GM12878 (cell line): ENCODE data around the gene SHROOM2. TPM values are rescaled to one million over a fixed set of nuclear protein-coding genes. Genes with fewer than 3 reads are reported as not detected.

Experiments used
- ATAC-seq: fragments of 200-7000 bp; cut with Tn5 transposase; 3 replicates; pipeline ENCODE4 v1.9.1; 2020; ENCODE audit warnings: mild to moderate bottlenecking, moderate library complexity
- BruUV-seq: library from RNA; stranded (reverse); fragments of 400-500 nt; replicated peaks from 2 replicates; lab custom pipeline; 2021; lab: Mats Ljungman, UMichigan
- CTCF ChIA-PET: fragments of 300-600 bp; sonication (Branson Sonifier 250); formaldehyde crosslinking; extraction: SDS; loops from one replicate; lab custom pipeline; 2021; ENCODE audit warnings: inconsistent platforms; lab: Yijun Ruan, JAX
- POLR2A ChIA-PET: fragments of 350-600 bp; formaldehyde crosslinking; extraction: SDS; loops from one replicate; lab custom pipeline; 2021; ENCODE audit warnings: inconsistent platforms; lab: Charles Lee
- RAD21 ChIA-PET: fragments of 300-600 bp; sonication (Branson Sonifier 250); formaldehyde crosslinking; loops from one replicate; lab custom pipeline; 2023; ENCODE audit warnings: antibody characterized with exemption; ENCODE audit not compliant: unreplicated experiment; lab: Charles Lee
- SMC1A ChIA-PET: fragments of 300-600 bp; sonication (Branson Sonifier 250); formaldehyde crosslinking; loops from one replicate; lab custom pipeline; 2023; ENCODE audit not compliant: unreplicated experiment, uncharacterized antibody; lab: Charles Lee
- DNase-seq: peaks from one replicate; pipeline ENCODE4 v3.0.0-alpha.2; 2011; ENCODE audit warnings: low read depth, low spot score
- FAIRE-seq: peaks from 3 replicates; lab custom pipeline; 2011; peaks lifted over from hg19 to GRCh38; lab: Jason Lieb, UNC
- H2AFZ ChIP-seq: 2 replicates; pipeline ENCODE4 v1.6.0; 2011; ENCODE audit warnings: low read depth, low read length, control low read depth; ENCODE audit not compliant: control insufficient read depth
- H3K27ac ChIP-seq: 2 replicates; pipeline ENCODE4 v1.5.1; 2011; ENCODE audit warnings: control low read depth; ENCODE audit not compliant: control insufficient read depth, insufficient read depth
- H3K27me3 ChIP-seq, 2 experiments: replicated peaks in 1 of 2; 2 replicates each; pipeline versions ENCODE4 v1.6.0 to v1.6.1; 2011; ENCODE audit warnings: low read length in 1 of 2; ENCODE audit not compliant: control insufficient read depth in 2 of 2, insufficient read depth in 2 of 2
- H3K36me3 ChIP-seq, 2 experiments: 2 replicates each; pipeline ENCODE4 v1.5.1; 2011; ENCODE audit warnings: low read length in 1 of 2; ENCODE audit not compliant: control insufficient read depth in 2 of 2, insufficient read depth in 2 of 2
- H3K4me1 ChIP-seq: 2 replicates; pipeline ENCODE4 v1.6.1; 2011; ENCODE audit warnings: mild to moderate bottlenecking, low read length, moderate library complexity, mixed read lengths; ENCODE audit not compliant: control insufficient read depth, insufficient read depth
- H3K4me2 ChIP-seq: 2 replicates; pipeline ENCODE4 v1.6.0; 2011; ENCODE audit warnings: control low read depth; ENCODE audit not compliant: control insufficient read depth, insufficient read depth
- H3K4me3 ChIP-seq: fragments of 200-600 bp; sonication (generic); 2 replicates; pipeline ENCODE4 v1.5.1; 2016
- H3K79me2 ChIP-seq: 2 replicates; pipeline ENCODE4 v1.6.0; 2011; ENCODE audit warnings: low read length; ENCODE audit not compliant: control insufficient read depth, insufficient read depth
- H3K9ac ChIP-seq: 2 replicates; pipeline ENCODE4 v1.8.0; 2011; ENCODE audit warnings: low read length, control low read depth, mixed read lengths; ENCODE audit not compliant: control insufficient read depth, insufficient read depth
- H3K9me3 ChIP-seq: replicated peaks from 3 replicates; pipeline ENCODE4 v1.5.1; 2011; ENCODE audit warnings: mild to moderate bottlenecking, low read length; ENCODE audit not compliant: control insufficient read depth, insufficient read depth
- H4K20me1 ChIP-seq: 2 replicates; pipeline ENCODE4 v1.6.0; 2011; ENCODE audit not compliant: control insufficient read depth, insufficient read depth
- NR2F1 ChIP-seq: fragments of 450-650 bp; conservative IDR thresholded peaks from 2 replicates; pipeline ENCODE4 v1.6.1; 2017; ENCODE audit warnings: mild to moderate bottlenecking
- POU2F2 ChIP-seq: IDR thresholded peaks from 3 replicates; pipeline ENCODE4 v1.6.1; 2011; ENCODE audit warnings: low read depth, mild to moderate bottlenecking, low read length, borderline replicate concordance
- RELB ChIP-seq: fragments of 450-650 bp; IDR thresholded peaks from 2 replicates; pipeline ENCODE4 v1.6.1; 2017; ENCODE audit warnings: low read depth, mild to moderate bottlenecking, moderate library complexity
- SMAD5 ChIP-seq: IDR thresholded peaks from 2 replicates; pipeline ENCODE4 v1.6.1; 2016; ENCODE audit warnings: antibody characterized with exemption, low read depth
- SMC3 ChIP-seq: IDR thresholded peaks from 2 replicates; pipeline ENCODE4 v1.6.1; 2011; ENCODE audit warnings: low read length, improper control_type of control experiment, borderline replicate concordance
- TARDBP ChIP-seq: IDR thresholded peaks from 2 replicates; pipeline ENCODE4 v1.6.1; 2016; ENCODE audit warnings: borderline replicate concordance
- ZNF384 ChIP-seq: IDR thresholded peaks from 2 replicates; pipeline ENCODE4 v1.6.1; 2012; ENCODE audit warnings: low read depth, mild to moderate bottlenecking, low read length, improper control_type of control experiment, borderline replicate concordance
- WGBS: methylation state at CpG from one replicate; pipeline ENCODE4 v1.1.6; 2016; ENCODE audit warnings: low lambda C conversion rate; ENCODE audit not compliant: insufficient replicate concordance, insufficient coverage; ENCODE audit errors: missing lambda C conversion rate; 5-methylcytosine and 5-hydroxymethylcytosine counted together
- in situ Hi-C: fragments of 300-500 bp; cut with MboI; formaldehyde crosslinking; loops from 9 replicates; pipeline ENCODE4 v1.14.3; 2018; ENCODE audit warnings: mixed read lengths
- intact Hi-C: fragments of 100-400 bp; cut with micrococcal nuclease; formaldehyde crosslinking; loops from one replicate; pipeline ENCODE4 v1.14.2; 2022; ENCODE audit not compliant: unreplicated experiment
- polyA plus RNA-seq, 11 experiments: library from polyadenylated mRNA; depleted of rRNA in 4 of 11; unstranded in 6 of 11; stranded (reverse) in 5 of 11; fragments of >200 nt; fragmentation: Nextera tagmentation in 4 of 11; fragmentation: Illumina TruSeq in 1 of 11; extraction: Ambion mirVana in 4 of 11; extraction: Trizol in 1 of 11; gene quantifications; 1 replicate in 1 of 11; 2 replicates in 10 of 11; pipeline versions ENCODE4 v1.2.1 to v1.2.3, GENCODE V29; 2011 to 2016; ENCODE audit warnings: inconsistent platforms in 2 of 11, missing spikeins in 2 of 11, low read depth in 1 of 11
- total RNA-seq, 4 experiments: library from RNA; depleted of rRNA in 3 of 4; stranded (reverse); fragments of >200 nt in 3 of 4; fragmentation: Illumina TruSeq in 1 of 4; extraction: Trizol in 1 of 4; gene quantifications; 2 replicates each; pipeline versions ENCODE4 v1.2.1 to v1.2.3, GENCODE V29; 2013 to 2021
- TF ChIP-seq, protein P1 (sequence below): IDR thresholded peaks from 2 replicates; pipeline ENCODE4 v1.6.1; 2012; ENCODE audit warnings: improper control_type of control experiment, low read depth, low read length; ENCODE audit not compliant: insufficient replicate concordance

The SHROOM2 gene
- total and polyA plus RNA-seq, 10 of the 15 experiments (the other 5 are each of a cell fraction or from before 2014, with no cell fraction given) = under 0.01 to 0.15 (median 0.09) TPM; not detected in 2

GRCh38 chrX:9864011-9864410, 77.8 kb downstream of the SHROOM2 start (continued):
- TF ChIP-seq, protein P1, sequence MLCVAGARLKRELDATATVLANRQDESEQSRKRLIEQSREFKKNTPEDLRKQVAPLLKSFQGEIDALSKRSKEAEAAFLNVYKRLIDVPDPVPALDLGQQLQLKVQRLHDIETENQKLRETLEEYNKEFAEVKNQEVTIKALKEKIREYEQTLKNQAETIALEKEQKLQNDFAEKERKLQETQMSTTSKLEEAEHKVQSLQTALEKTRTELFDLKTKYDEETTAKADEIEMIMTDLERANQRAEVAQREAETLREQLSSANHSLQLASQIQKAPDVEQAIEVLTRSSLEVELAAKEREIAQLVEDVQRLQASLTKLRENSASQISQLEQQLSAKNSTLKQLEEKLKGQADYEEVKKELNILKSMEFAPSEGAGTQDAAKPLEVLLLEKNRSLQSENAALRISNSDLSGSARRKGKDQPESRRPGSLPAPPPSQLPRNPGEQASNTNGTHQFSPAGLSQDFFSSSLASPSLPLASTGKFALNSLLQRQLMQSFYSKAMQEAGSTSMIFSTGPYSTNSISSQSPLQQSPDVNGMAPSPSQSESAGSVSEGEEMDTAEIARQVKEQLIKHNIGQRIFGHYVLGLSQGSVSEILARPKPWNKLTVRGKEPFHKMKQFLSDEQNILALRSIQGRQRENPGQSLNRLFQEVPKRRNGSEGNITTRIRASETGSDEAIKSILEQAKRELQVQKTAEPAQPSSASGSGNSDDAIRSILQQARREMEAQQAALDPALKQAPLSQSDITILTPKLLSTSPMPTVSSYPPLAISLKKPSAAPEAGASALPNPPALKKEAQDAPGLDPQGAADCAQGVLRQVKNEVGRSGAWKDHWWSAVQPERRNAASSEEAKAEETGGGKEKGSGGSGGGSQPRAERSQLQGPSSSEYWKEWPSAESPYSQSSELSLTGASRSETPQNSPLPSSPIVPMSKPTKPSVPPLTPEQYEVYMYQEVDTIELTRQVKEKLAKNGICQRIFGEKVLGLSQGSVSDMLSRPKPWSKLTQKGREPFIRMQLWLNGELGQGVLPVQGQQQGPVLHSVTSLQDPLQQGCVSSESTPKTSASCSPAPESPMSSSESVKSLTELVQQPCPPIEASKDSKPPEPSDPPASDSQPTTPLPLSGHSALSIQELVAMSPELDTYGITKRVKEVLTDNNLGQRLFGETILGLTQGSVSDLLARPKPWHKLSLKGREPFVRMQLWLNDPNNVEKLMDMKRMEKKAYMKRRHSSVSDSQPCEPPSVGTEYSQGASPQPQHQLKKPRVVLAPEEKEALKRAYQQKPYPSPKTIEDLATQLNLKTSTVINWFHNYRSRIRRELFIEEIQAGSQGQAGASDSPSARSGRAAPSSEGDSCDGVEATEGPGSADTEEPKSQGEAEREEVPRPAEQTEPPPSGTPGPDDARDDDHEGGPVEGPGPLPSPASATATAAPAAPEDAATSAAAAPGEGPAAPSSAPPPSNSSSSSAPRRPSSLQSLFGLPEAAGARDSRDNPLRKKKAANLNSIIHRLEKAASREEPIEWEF = no peak
- TF ChIP-seq NR2F1 (no peak), SMAD5 (no peak), SMC3 (no peak), POU2F2 (no peak)

GRCh38 chrX:9865804-9866472, 79.7 kb downstream of the SHROOM2 start:
- H3K9ac ChIP-seq = no peak overlapping the region
- ATAC-seq (peak; percentile 81), FAIRE-seq (no peak), DNase-seq (no peak)
- H3K27ac ChIP-seq = no peak overlapping the region
- no peaks in the 10 kb centered on the region for H3K36me3 ChIP-seq
- H3K27me3 ChIP-seq = no peaks in the 10 kb centered on the region; a peak in 1 of 4 replicates
- RAD21 ChIA-PET = no interaction called here
- no peaks in the 10 kb centered on the region for H3K9me3 ChIP-seq
- POLR2A ChIA-PET = no interaction called here
- no peak overlapping the region for H2AFZ ChIP-seq
- SMC1A ChIA-PET = interaction anchor here (0.7 kb wide), 1 partner anchor 11 kb away, joined by 4 read pairs; no protein-coding TSS in a partner anchor
- no peaks in the 10 kb centered on the region for H3K4me1 ChIP-seq
- H4K20me1 ChIP-seq = no peaks in the 10 kb centered on the region
- 20% methylated on average over 11 of the region's 12 CpGs for WGBS
- no peaks in the 10 kb centered on the region for H3K79me2 ChIP-seq
- in situ Hi-C loops (no loop called here), intact Hi-C loops (no loop called here)
- H3K4me2 ChIP-seq = no peak overlapping the region; the same call in 1 of the 2 replicates
- BruUV-seq = no TSS peak
- peak; percentile 40; the same call in 1 of the 2 replicates for TF ChIP-seq ZNF384
- 0 out of 2 replicates have a peak, but pooled peaks have one; percentile 17 for TF ChIP-seq RELB
- no peak for TF ChIP-seq TARDBP
- H3K4me3 ChIP-seq = no peak overlapping the region
- CTCF ChIA-PET = interaction anchor here (1.4 kb wide), 1 partner anchor 10 kb away, joined by 3 read pairs; no protein-coding TSS in a partner anchor
